Measurements from ENCODE around the gene DIP2A.

The DIP2A gene

DNA sequence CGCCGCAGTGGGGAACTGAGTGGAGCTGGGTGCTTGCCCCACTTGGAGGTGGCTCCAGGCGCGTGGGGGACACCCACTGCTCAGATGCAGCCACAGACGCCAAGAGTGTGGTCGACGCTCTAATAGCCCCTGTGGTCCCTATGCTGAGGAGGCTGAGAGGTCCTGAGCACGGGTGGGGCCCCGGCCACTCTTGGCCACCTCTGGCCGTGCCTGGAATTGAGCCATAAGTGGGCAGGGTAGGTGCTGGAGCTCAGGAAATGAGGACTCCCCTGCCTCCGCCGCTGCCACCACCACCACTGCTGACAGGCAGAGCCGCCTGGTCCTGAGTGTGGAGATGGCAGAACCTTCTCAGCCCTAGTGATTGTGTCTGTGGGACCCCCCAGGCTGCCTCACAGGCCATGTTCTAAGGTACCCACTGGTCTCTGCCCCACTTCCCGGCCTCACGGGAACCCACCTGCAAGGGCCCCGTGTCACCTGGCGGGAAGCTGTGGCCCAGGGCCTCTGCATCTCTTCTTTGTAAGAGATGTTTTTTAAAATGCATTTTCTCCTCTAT is 34.6 kb upstream of the DIP2A start:
- Histone ChIP-seq H4K91ac (ENCODE audit: low read depth, low read length, poor library complexity) (no peak overlapping the region), H2BK15ac (ENCODE audit: low read length) (no peak overlapping the region), H3K4ac (ENCODE audit: low read length) (no peak overlapping the region), H3K79me1 (ENCODE audit: low read depth, low read length) (peaks cover 2% of the 10 kb centered on the region), H3K4me3 (ENCODE audit: low read length in 2 of 2) (no peak overlapping the region), H3K4me2 (ENCODE audit: insufficient read depth, low read length, poor library complexity, severe bottlenecking) (no peak overlapping the region), H3K18ac (ENCODE audit: low read length) (peak overlapping the region; percentile 84), H2AFZ (ENCODE audit: low read length) (no peak overlapping the region), H3K36me3 (replicated peaks in 1 of 2; ENCODE audit: control insufficient read depth in 2 of 2, insufficient read depth in 2 of 2, low read length in 2 of 2) (peaks cover 36 to 80% of the 10 kb centered on the region in 2 donors), H4K8ac (ENCODE audit: low read depth, low read length) (peak overlapping the region; percentile 7), H2BK5ac (ENCODE audit: low read length) (no peak overlapping the region), H3K4me1 (ENCODE audit: control insufficient read depth in 2 of 2, insufficient read depth in 1 of 2, low read depth in 1 of 2, low read length in 2 of 2) (peaks cover 2 to 3% of the 10 kb centered on the region in 2 donors), H2BK120ac (ENCODE audit: low read depth, low read length) (no peak overlapping the region), H3K14ac (ENCODE audit: low read length) (no peak overlapping the region), H3K27ac (replicated peaks; ENCODE audit: low read length) (peak overlapping the region; percentile 4), H3K23ac (ENCODE audit: low read depth, low read length, poor library complexity) (no peak overlapping the region), H3K27me3 (ENCODE audit: control insufficient read depth in 3 of 3, insufficient read depth in 3 of 3, low read depth in 1 of 3, low read length in 3 of 3) (no peaks in the 10 kb centered on the region), H2AK5ac (ENCODE audit: low read depth, low read length) (peak overlapping the region; percentile 32), H3K9me3 (replicated peaks in 1 of 2; ENCODE audit: control insufficient read depth in 2 of 2, insufficient read depth in 1 of 2, low read depth in 1 of 2, low read length in 2 of 2) (peaks cover 0 to 2% of the 10 kb centered on the region in 2 donors), H3K9ac (ENCODE audit: low read depth, low read length, poor library complexity) (no peak overlapping the region), H2BK12ac (ENCODE audit: low read length) (no peak overlapping the region)
- no CpG with 5 or more reads among the region's 17 CpGs for WGBS, 2 donors (ENCODE audit: extremely low coverage in 2 of 2, insufficient read length in 2 of 2, insufficient replicate concordance in 1 of 2)
- DNase-seq (ENCODE audit: low spot score) = no peak

DNA sequence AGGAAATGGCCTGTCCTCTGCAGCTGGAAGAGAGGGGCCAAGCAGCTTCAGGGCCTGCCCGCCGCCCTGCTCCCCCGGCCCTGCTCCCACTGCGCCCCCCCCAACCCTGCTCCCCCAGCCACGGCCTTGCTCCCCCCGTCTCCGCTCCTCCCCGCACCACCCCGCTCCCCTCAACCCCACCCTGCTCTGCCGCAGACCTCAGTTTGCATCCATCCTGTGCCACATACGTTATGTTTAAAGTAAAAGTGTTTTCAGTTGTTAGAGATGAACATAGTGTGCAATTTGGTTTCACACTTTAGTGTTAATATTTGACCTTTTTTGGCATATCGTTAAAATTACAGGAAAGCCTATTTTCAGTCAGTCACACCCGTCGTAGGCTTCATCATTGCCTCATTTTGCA is 34.1 kb upstream of the DIP2A start:
- Histone ChIP-seq H3K27ac (replicated peaks; ENCODE audit: low read length) (no peak overlapping the region), H3K4me2 (ENCODE audit: insufficient read depth, low read length, poor library complexity, severe bottlenecking) (no peak overlapping the region), H2BK5ac (ENCODE audit: low read length) (no peak overlapping the region), H2BK120ac (ENCODE audit: low read depth, low read length) (no peak overlapping the region), H3K36me3 (replicated peaks in 1 of 2; ENCODE audit: control insufficient read depth in 2 of 2, insufficient read depth in 2 of 2, low read length in 2 of 2) (peaks cover 32 to 78% of the 10 kb centered on the region in 2 donors), H3K79me1 (ENCODE audit: low read depth, low read length) (peaks cover 2% of the 10 kb centered on the region), H3K9me3 (replicated peaks in 1 of 2; ENCODE audit: control insufficient read depth in 2 of 2, insufficient read depth in 1 of 2, low read depth in 1 of 2, low read length in 2 of 2) (no peaks in the 10 kb centered on the region), H3K4me1 (ENCODE audit: control insufficient read depth in 2 of 2, insufficient read depth in 1 of 2, low read depth in 1 of 2, low read length in 2 of 2) (peaks cover 2 to 3% of the 10 kb centered on the region in 2 donors), H3K27me3 (ENCODE audit: control insufficient read depth in 3 of 3, insufficient read depth in 3 of 3, low read depth in 1 of 3, low read length in 3 of 3) (no peaks in the 10 kb centered on the region), H3K14ac (ENCODE audit: low read length) (no peak overlapping the region), H4K8ac (ENCODE audit: low read depth, low read length) (no peak overlapping the region), H2BK12ac (ENCODE audit: low read length) (no peak overlapping the region), H3K4me3 (ENCODE audit: low read length in 2 of 2) (no peak overlapping the region), H3K23ac (ENCODE audit: low read depth, low read length, poor library complexity) (no peak overlapping the region), H3K9ac (ENCODE audit: low read depth, low read length, poor library complexity) (no peak overlapping the region), H2AFZ (ENCODE audit: low read length) (no peak overlapping the region), H2AK5ac (ENCODE audit: low read depth, low read length) (no peak overlapping the region), H4K91ac (ENCODE audit: low read depth, low read length, poor library complexity) (no peak overlapping the region), H3K4ac (ENCODE audit: low read length) (no peak overlapping the region), H3K18ac (ENCODE audit: low read length) (no peak overlapping the region), H2BK15ac (ENCODE audit: low read length) (no peak overlapping the region)
- no peak for DNase-seq (ENCODE audit: low spot score)
- WGBS, 2 donors (ENCODE audit: extremely low coverage in 2 of 2, insufficient read length in 2 of 2, insufficient replicate concordance in 1 of 2) = no CpG with 5 or more reads among the region's 14 CpGs

GRCh38 chr21:46425041-46425440 is 33.6 kb upstream of the DIP2A start:
- no peak overlapping the region for H3K4me2 ChIP-seq (ENCODE audit: insufficient read depth, low read length, poor library complexity, severe bottlenecking)
- no peak overlapping the region for H2BK120ac ChIP-seq (ENCODE audit: low read depth, low read length)
- H3K27me3 ChIP-seq (ENCODE audit: control insufficient read depth in 3 of 3, insufficient read depth in 3 of 3, low read depth in 1 of 3, low read length in 3 of 3) = no peaks in the 10 kb centered on the region
- peaks cover 1% of the 10 kb centered on the region for H3K79me1 ChIP-seq (ENCODE audit: low read depth, low read length)
- no peak overlapping the region for H3K27ac ChIP-seq (replicated peaks; ENCODE audit: low read length)
- no peaks in the 10 kb centered on the region for H3K9me3 ChIP-seq (replicated peaks in 1 of 2; ENCODE audit: control insufficient read depth in 2 of 2, insufficient read depth in 1 of 2, low read depth in 1 of 2, low read length in 2 of 2)
- no peak overlapping the region for H4K91ac ChIP-seq (ENCODE audit: low read depth, low read length, poor library complexity)
- no peak overlapping the region for H3K9ac ChIP-seq (ENCODE audit: low read depth, low read length, poor library complexity)
- H3K4ac ChIP-seq (ENCODE audit: low read length) = no peak overlapping the region
- peak overlapping the region; percentile 73 for H3K23ac ChIP-seq (ENCODE audit: low read depth, low read length, poor library complexity)
- peaks cover 36 to 78% of the 10 kb centered on the region in 2 donors for H3K36me3 ChIP-seq (replicated peaks in 1 of 2; ENCODE audit: control insufficient read depth in 2 of 2, insufficient read depth in 2 of 2, low read length in 2 of 2)
- peak overlapping the region; percentile 24 for H2BK5ac ChIP-seq (ENCODE audit: low read length)
- no peak overlapping the region for H3K4me3 ChIP-seq (ENCODE audit: low read length in 2 of 2)
- H2BK12ac ChIP-seq (ENCODE audit: low read length) = no peak overlapping the region
- peak overlapping the region; percentile 38 for H3K14ac ChIP-seq (ENCODE audit: low read length)
- H3K18ac ChIP-seq (ENCODE audit: low read length) = peak overlapping the region; percentile 19
- peaks cover 2 to 3% of the 10 kb centered on the region in 2 donors for H3K4me1 ChIP-seq (ENCODE audit: control insufficient read depth in 2 of 2, insufficient read depth in 1 of 2, low read depth in 1 of 2, low read length in 2 of 2)
- no peak for DNase-seq (ENCODE audit: low spot score)
- H2BK15ac ChIP-seq (ENCODE audit: low read length) = no peak overlapping the region
- no peak overlapping the region for H4K8ac ChIP-seq (ENCODE audit: low read depth, low read length)
- no peak overlapping the region for H2AFZ ChIP-seq (ENCODE audit: low read length)
- no CpG with 5 or more reads among the region's 19 CpGs for WGBS, 2 donors (ENCODE audit: extremely low coverage in 2 of 2, insufficient read length in 2 of 2, insufficient replicate concordance in 1 of 2)
- H2AK5ac ChIP-seq (ENCODE audit: low read depth, low read length) = peak overlapping the region; percentile 52

DNA sequence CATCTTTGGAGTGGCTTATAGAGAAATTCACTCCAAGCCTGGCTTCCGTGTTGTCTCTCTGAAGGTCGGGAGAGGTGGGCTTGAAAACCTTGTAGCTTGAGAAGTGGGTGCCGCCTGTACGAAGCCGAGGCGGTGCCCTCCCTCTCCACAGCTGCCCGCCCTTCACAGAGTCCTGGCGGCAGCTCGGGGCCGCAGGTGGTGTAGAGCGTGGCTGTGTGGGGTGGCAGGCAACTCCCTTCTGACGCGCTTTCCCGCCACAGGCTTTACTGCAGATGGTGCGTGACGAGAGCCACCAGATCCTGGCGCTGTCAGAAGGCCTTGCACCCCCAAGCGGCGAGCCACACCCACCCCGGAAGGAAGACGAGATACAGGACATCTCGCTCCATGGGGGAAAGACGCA is 33.1 kb upstream of the DIP2A start:
- H3K23ac ChIP-seq (ENCODE audit: low read depth, low read length, poor library complexity) = no peak overlapping the region
- H3K4me2 ChIP-seq (ENCODE audit: insufficient read depth, low read length, poor library complexity, severe bottlenecking) = no peak overlapping the region
- no peak overlapping the region for H2AFZ ChIP-seq (ENCODE audit: low read length)
- no peak overlapping the region for H2AK5ac ChIP-seq (ENCODE audit: low read depth, low read length)
- H3K9ac ChIP-seq (ENCODE audit: low read depth, low read length, poor library complexity) = peak overlapping the region; percentile 44
- peaks cover 2% of the 10 kb centered on the region for H3K79me1 ChIP-seq (ENCODE audit: low read depth, low read length)
- H3K27me3 ChIP-seq (ENCODE audit: control insufficient read depth in 3 of 3, insufficient read depth in 3 of 3, low read depth in 1 of 3, low read length in 3 of 3) = no peaks in the 10 kb centered on the region
- peak overlapping the region; percentile 24 for H2BK5ac ChIP-seq (ENCODE audit: low read length)
- H3K27ac ChIP-seq (replicated peaks; ENCODE audit: low read length) = no peak overlapping the region
- DNase-seq (ENCODE audit: low spot score) = no peak
- H3K4me1 ChIP-seq (ENCODE audit: control insufficient read depth in 2 of 2, insufficient read depth in 1 of 2, low read depth in 1 of 2, low read length in 2 of 2) = peaks cover 2 to 3% of the 10 kb centered on the region in 2 donors
- no peak overlapping the region for H4K8ac ChIP-seq (ENCODE audit: low read depth, low read length)
- no peak overlapping the region for H3K18ac ChIP-seq (ENCODE audit: low read length)
- no peak overlapping the region for H2BK12ac ChIP-seq (ENCODE audit: low read length)
- H4K91ac ChIP-seq (ENCODE audit: low read depth, low read length, poor library complexity) = no peak overlapping the region
- peaks cover 39 to 78% of the 10 kb centered on the region in 2 donors for H3K36me3 ChIP-seq (replicated peaks in 1 of 2; ENCODE audit: control insufficient read depth in 2 of 2, insufficient read depth in 2 of 2, low read length in 2 of 2)
- H2BK120ac ChIP-seq (ENCODE audit: low read depth, low read length) = no peak overlapping the region
- no peaks in the 10 kb centered on the region for H3K9me3 ChIP-seq (replicated peaks in 1 of 2; ENCODE audit: control insufficient read depth in 2 of 2, insufficient read depth in 1 of 2, low read depth in 1 of 2, low read length in 2 of 2)
- H3K14ac ChIP-seq (ENCODE audit: low read length) = no peak overlapping the region
- no peak overlapping the region for H3K4me3 ChIP-seq (ENCODE audit: low read length in 2 of 2)
- H2BK15ac ChIP-seq (ENCODE audit: low read length) = no peak overlapping the region
- no peak overlapping the region for H3K4ac ChIP-seq (ENCODE audit: low read length)
- no CpG with 5 or more reads among the region's 23 CpGs for whole genome bisulfite sequencing, 2 donors (ENCODE audit: extremely low coverage in 2 of 2, insufficient read length in 2 of 2, insufficient replicate concordance in 1 of 2)

Data from neuronal stem cell (in vitro differentiated cells).